Mammary epithelial cell (primary cell): ENCODE data around the gene ZNF79.

ENCODE experiments used
- EZH2 ChIP-seq: IDR thresholded peaks from 2 replicates; pipeline ENCODE4 v1.6.1; 2012; ENCODE audit warnings: low read length, inconsistent platforms, borderline replicate concordance
- TF ChIP-seq, protein P1 (sequence below), 2 donors: IDR thresholded peaks in 1 of 2; conservative IDR thresholded peaks in 1 of 2; 2 replicates each; pipeline ENCODE4 v1.5.1; 2011 to 2012; ENCODE audit warnings: inconsistent platforms in 2 of 2, low read length in 2 of 2, mild to moderate bottlenecking in 2 of 2, control low read depth in 1 of 2, low read depth in 1 of 2; ENCODE audit not compliant: insufficient read depth in 1 of 2; ENCODE audit errors: extremely low read depth in 1 of 2

DNA sequence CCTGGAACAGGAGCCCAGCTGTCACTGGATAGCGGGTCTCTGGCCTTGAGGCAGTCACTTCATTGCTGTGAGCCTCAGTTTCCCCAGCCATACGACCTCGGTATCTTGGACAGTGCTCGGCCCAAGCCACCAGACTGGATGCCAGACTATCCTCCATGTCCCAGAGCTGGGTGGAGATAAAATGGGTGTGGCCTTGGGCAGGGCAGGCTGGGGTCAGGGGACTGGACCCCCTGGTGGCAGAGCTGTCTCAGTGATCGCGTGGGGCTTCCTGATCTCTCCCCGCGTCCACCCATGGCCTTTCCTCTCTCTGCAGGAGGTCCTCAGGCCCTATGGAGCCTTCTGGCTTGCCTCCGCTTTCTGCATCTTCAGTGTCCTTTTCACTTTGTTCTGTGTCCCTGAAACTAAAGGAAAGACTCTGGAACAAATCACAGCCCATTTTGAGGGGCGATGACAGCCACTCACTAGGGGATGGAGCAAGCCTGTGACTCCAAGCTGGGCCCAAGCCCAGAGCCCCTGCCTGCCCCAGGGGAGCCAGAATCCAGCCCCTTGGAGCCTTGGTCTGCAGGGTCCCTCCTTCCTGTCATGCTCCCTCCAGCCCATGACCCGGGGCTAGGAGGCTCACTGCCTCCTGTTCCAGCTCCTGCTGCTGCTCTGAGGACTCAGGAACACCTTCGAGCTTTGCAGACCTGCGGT, 17.2 kb upstream of the ZNF79 start:
- TF ChIP-seq, protein P1, sequence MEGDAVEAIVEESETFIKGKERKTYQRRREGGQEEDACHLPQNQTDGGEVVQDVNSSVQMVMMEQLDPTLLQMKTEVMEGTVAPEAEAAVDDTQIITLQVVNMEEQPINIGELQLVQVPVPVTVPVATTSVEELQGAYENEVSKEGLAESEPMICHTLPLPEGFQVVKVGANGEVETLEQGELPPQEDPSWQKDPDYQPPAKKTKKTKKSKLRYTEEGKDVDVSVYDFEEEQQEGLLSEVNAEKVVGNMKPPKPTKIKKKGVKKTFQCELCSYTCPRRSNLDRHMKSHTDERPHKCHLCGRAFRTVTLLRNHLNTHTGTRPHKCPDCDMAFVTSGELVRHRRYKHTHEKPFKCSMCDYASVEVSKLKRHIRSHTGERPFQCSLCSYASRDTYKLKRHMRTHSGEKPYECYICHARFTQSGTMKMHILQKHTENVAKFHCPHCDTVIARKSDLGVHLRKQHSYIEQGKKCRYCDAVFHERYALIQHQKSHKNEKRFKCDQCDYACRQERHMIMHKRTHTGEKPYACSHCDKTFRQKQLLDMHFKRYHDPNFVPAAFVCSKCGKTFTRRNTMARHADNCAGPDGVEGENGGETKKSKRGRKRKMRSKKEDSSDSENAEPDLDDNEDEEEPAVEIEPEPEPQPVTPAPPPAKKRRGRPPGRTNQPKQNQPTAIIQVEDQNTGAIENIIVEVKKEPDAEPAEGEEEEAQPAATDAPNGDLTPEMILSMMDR (conservative IDR thresholded peaks at IDR 0.05 in 1 of 2, IDR thresholded peaks at IDR 0.05 in 1 of 2; ENCODE audit: extremely low read depth in 1 of 2, insufficient read depth in 1 of 2, low read depth in 1 of 2, low read length in 2 of 2), result no peak
- TF ChIP-seq EZH2, result no peak
